Trophoblast cell (in vitro differentiated cells and primary cell): Measurements from ENCODE around the gene CYGB.
"Not testable (repeated sequence)": the region's sequence is repeated elsewhere in the genome, so short reads cannot be mapped to it uniquely, and the experiment has no call there.

ENCODE experiments used
- DNase-seq, 2 donors: peaks; one replicate each; pipeline ENCODE4 v3.0.0-alpha.2; 2016
- H2AFZ ChIP-seq: 2 replicates; pipeline ENCODE4 v1.6.1; 2013; ENCODE audit warnings: low read length, moderate library complexity, mild to moderate bottlenecking; ENCODE audit not compliant: insufficient read depth, poor library complexity
- H2AK5ac ChIP-seq: 2 replicates; pipeline ENCODE4 v1.6.1; 2013; ENCODE audit warnings: mild to moderate bottlenecking, low read length
- H2BK120ac ChIP-seq: 2 replicates; pipeline ENCODE4 v1.6.1; 2013; ENCODE audit warnings: low read length, mild to moderate bottlenecking, moderate library complexity; ENCODE audit not compliant: insufficient read depth, poor library complexity
- H2BK12ac ChIP-seq: 2 replicates; pipeline ENCODE4 v1.6.1; 2013; ENCODE audit warnings: mild to moderate bottlenecking, low read length, moderate library complexity
- H2BK5ac ChIP-seq: 2 replicates; pipeline ENCODE4 v1.6.1; 2013; ENCODE audit warnings: low read length, low read depth, moderate library complexity, mild to moderate bottlenecking; ENCODE audit not compliant: poor library complexity
- H3K14ac ChIP-seq: 2 replicates; pipeline ENCODE4 v1.6.1; 2013; ENCODE audit warnings: mild to moderate bottlenecking, low read length
- H3K18ac ChIP-seq: 2 replicates; pipeline ENCODE4 v1.6.1; 2013; ENCODE audit warnings: mild to moderate bottlenecking, low read length
- H3K23ac ChIP-seq: 2 replicates; pipeline ENCODE4 v1.6.1; 2013; ENCODE audit warnings: low read length
- H3K27ac ChIP-seq: 2 replicates; pipeline ENCODE4 v1.5.1; 2013; ENCODE audit warnings: low read depth, mild to moderate bottlenecking, inconsistent platforms, low read length, moderate library complexity
- H3K27me3 ChIP-seq: 2 replicates; pipeline ENCODE4 v1.6.1; 2013; ENCODE audit warnings: inconsistent platforms, mild to moderate bottlenecking, low read length, moderate library complexity; ENCODE audit not compliant: insufficient read depth
- H3K36me3 ChIP-seq, 2 experiments: 1 replicate in 1 of 2; 2 replicates in 1 of 2; pipeline ENCODE4 v1.6.1; 2013; ENCODE audit warnings: low read length in 2 of 2, mild to moderate bottlenecking in 2 of 2, moderate library complexity in 1 of 2; ENCODE audit not compliant: insufficient read depth in 2 of 2, control insufficient read depth in 1 of 2
- H3K4ac ChIP-seq: 2 replicates; pipeline ENCODE4 v1.6.1; 2013; ENCODE audit warnings: low read depth, mild to moderate bottlenecking, low read length, moderate library complexity
- H3K4me1 ChIP-seq, 2 experiments: 1 replicate in 1 of 2; 2 replicates in 1 of 2; pipeline ENCODE4 v1.6.1; 2013; ENCODE audit warnings: low read length in 2 of 2, mild to moderate bottlenecking in 2 of 2, moderate library complexity in 1 of 2; ENCODE audit not compliant: insufficient read depth in 2 of 2, control insufficient read depth in 1 of 2
- H3K4me2 ChIP-seq: 2 replicates; pipeline ENCODE4 v1.6.1; 2013; ENCODE audit warnings: inconsistent platforms, mild to moderate bottlenecking, low read length, moderate library complexity
- H3K4me3 ChIP-seq: 2 replicates; pipeline ENCODE4 v1.5.1; 2013; ENCODE audit warnings: mild to moderate bottlenecking, low read depth, low read length, inconsistent platforms
- H3K79me1 ChIP-seq: one replicate; pipeline ENCODE4 v1.6.1; 2013; ENCODE audit warnings: low read length
- H3K79me2 ChIP-seq: 2 replicates; pipeline ENCODE4 v1.6.1; 2013; ENCODE audit warnings: low read length, mild to moderate bottlenecking; ENCODE audit not compliant: control insufficient read depth, insufficient read depth, poor library complexity
- H3K9ac ChIP-seq: 2 replicates; pipeline ENCODE4 v1.6.1; 2013; ENCODE audit warnings: mild to moderate bottlenecking, low read length
- H3K9me3 ChIP-seq: 2 replicates; pipeline ENCODE4 v1.6.1; 2013; ENCODE audit warnings: low read depth, mild to moderate bottlenecking, control low read depth, inconsistent platforms, low read length; ENCODE audit not compliant: insufficient read depth
- H4K12ac ChIP-seq: 2 replicates; pipeline ENCODE4 v1.6.1; 2013; ENCODE audit warnings: low read depth, mild to moderate bottlenecking, low read length, moderate library complexity
- H4K8ac ChIP-seq: 2 replicates; pipeline ENCODE4 v1.6.1; 2013; ENCODE audit warnings: low read depth, mild to moderate bottlenecking, low read length, moderate library complexity
- H4K91ac ChIP-seq: one replicate; pipeline ENCODE4 v1.6.1; 2013; ENCODE audit warnings: low read depth, mild to moderate bottlenecking, low read length, moderate library complexity
- WGBS: extraction: QIAGEN DNeasy Blood & Tissue Kit; methylation state at CpG from one replicate; pipeline ENCODE4 v1.1.7; 2013; ENCODE audit warnings: missing lambda C conversion rate; ENCODE audit not compliant: insufficient read length, insufficient coverage; ENCODE audit errors: extremely low coverage; 5-methylcytosine and 5-hydroxymethylcytosine counted together

CYGB gene

GRCh38 chr17:76533640-76534359, 3.7 kb downstream of the CYGB start:
- no CpG with 5 or more reads among the region's 9 CpGs for WGBS

DNA sequence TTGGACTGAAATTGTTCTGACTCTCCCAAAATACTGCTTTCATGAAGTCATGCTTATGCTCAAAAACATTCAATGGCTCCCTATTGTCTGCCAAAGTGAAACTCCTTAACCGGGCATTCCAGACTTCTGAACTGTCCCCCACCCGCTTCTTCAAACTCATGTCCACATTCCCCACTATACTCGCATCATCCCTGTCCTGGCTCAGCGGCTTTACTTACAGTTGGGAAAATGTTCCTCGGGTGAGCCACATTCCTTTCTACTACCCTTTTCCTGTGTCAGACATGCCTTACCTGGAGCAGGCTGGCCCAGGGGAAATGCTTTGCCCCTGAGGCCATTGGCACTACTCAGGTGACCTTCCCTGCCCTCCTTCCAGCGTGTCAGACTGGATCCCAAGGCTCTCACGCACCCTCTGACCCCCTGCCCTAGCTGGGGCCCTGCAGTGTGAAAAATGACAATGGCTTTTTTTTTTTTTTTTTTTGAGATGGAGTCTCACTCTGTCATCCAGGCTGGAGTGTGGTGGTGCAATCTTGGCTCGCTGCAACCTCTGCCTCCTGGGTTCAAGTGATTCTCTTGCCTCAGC, 5.3 kb downstream of the CYGB start:
- H2BK12ac ChIP-seq: no peak overlapping the region
- H3K9ac ChIP-seq: no peak overlapping the region
- no CpG with 5 or more reads among the region's 8 CpGs for WGBS
- H3K79me1 ChIP-seq: peaks cover 23% of the 10 kb centered on the region
- no peak overlapping the region for H3K14ac ChIP-seq
- H2BK120ac ChIP-seq: no peak overlapping the region
- no peak overlapping the region for H4K91ac ChIP-seq
- no peak overlapping the region for H2AFZ ChIP-seq
- no peak overlapping the region for H3K18ac ChIP-seq
- peaks cover 12% of the 10 kb centered on the region for H3K27me3 ChIP-seq
- H2AK5ac ChIP-seq: no peak overlapping the region
- no peak overlapping the region for H3K23ac ChIP-seq
- H3K4ac ChIP-seq: no peak overlapping the region
- peaks cover 39 to 46% of the 10 kb centered on the region in 2 experiments for H3K4me1 ChIP-seq
- peaks cover 2% of the 10 kb centered on the region for H3K9me3 ChIP-seq
- H2BK5ac ChIP-seq: no peak overlapping the region
- DNase-seq: peak; percentile 93 to 96
- peaks cover 2% of the 10 kb centered on the region for H3K79me2 ChIP-seq
- H3K4me3 ChIP-seq: no peak overlapping the region
- no peak overlapping the region for H4K12ac ChIP-seq
- no peak overlapping the region for H3K4me2 ChIP-seq
- no peaks in the 10 kb centered on the region for H3K36me3 ChIP-seq
- H3K27ac ChIP-seq: peak overlapping the region; percentile 13
- no peak overlapping the region for H4K8ac ChIP-seq

More at GRCh38 chr17:76533640-76534359, 3.7 kb downstream of the CYGB start:
- H3K36me3 ChIP-seq, H2BK120ac ChIP-seq, DNase-seq, H2BK5ac ChIP-seq, H3K9ac ChIP-seq, H3K27ac ChIP-seq, H3K23ac ChIP-seq, H3K4me2 ChIP-seq, H2AFZ ChIP-seq, H4K91ac ChIP-seq, H2BK12ac ChIP-seq, H4K12ac ChIP-seq, H3K9me3 ChIP-seq, H3K18ac ChIP-seq, H2AK5ac ChIP-seq, H3K14ac ChIP-seq, H3K79me2 ChIP-seq, H3K4ac ChIP-seq, H4K8ac ChIP-seq, H3K4me3 ChIP-seq: not testable (repeated sequence)
- Histone ChIP-seq H3K27me3 (peaks cover 26% of the 10 kb centered on the region), H3K79me1 (peaks cover 23% of the 10 kb centered on the region), H3K4me1 (peaks cover 38 to 44% of the 10 kb centered on the region in 2 experiments)

GRCh38 chr17:76531486-76532038, 5.9 kb downstream of the CYGB start:
- no peak for DNase-seq
- peak overlapping the region; percentile 13 for H3K27ac ChIP-seq
- H3K18ac ChIP-seq: no peak overlapping the region
- H3K79me2 ChIP-seq: peaks cover 2% of the 10 kb centered on the region
- no peak overlapping the region for H3K9ac ChIP-seq
- peaks cover 6% of the 10 kb centered on the region for H3K27me3 ChIP-seq
- H3K4me1 ChIP-seq: peaks cover 39 to 46% of the 10 kb centered on the region in 2 experiments
- H3K79me1 ChIP-seq: peaks cover 23% of the 10 kb centered on the region
- peak overlapping the region; percentile 2 for H4K8ac ChIP-seq
- H2BK12ac ChIP-seq: peak overlapping the region; percentile 62
- WGBS: no CpG with 5 or more reads among the region's 18 CpGs
- peak overlapping the region; percentile 21 for H3K14ac ChIP-seq
- H2BK120ac ChIP-seq: peak overlapping the region; percentile 9
- H3K23ac ChIP-seq: no peak overlapping the region
- no peak overlapping the region for H3K4me3 ChIP-seq
- peak overlapping the region; percentile 60 for H2AK5ac ChIP-seq
- no peak overlapping the region for H3K4ac ChIP-seq
- H3K36me3 ChIP-seq: no peaks in the 10 kb centered on the region
- H4K12ac ChIP-seq: no peak overlapping the region
- peak overlapping the region; percentile 7 for H2BK5ac ChIP-seq
- peak overlapping the region; percentile 84 for H4K91ac ChIP-seq
- H3K4me2 ChIP-seq: no peak overlapping the region
- H2AFZ ChIP-seq: no peak overlapping the region
- peaks cover 2% of the 10 kb centered on the region for H3K9me3 ChIP-seq

DNA sequence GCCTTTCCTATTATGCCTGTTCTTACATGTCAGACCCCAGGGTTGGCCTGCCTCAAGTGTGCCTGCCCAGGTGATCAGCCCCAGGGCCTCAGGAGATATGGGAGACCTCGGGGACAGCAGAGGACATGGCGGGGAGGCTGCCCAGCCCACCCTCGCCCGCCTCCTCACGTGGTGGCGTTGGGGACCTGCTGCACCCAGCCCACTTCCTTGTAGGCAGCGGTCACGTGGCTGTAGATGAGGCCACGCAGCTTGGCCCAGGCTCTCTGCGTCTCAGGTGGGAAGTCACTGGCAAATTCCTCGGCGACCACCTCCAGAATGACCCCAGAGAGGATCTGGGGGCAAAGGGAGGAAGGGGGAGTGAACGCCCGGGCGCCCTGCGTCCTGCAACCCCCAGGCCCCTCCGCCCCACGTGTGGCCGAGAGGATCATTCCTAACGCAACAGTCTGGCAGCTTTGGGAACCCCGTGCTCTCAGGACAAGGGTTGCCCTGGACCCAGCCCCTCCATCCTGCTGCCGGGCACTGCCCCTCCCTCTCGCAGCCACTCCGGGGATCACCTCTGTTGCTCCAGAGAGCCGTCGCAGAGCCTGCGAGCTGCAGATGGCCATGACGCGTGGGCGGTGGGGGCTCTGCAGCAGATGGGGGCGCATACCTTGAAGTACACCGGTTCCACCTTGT, 6.6 kb downstream of the CYGB start:
- H3K4ac ChIP-seq: no peak overlapping the region
- no peak overlapping the region for H2AFZ ChIP-seq
- peak overlapping the region; percentile 55 for H2BK120ac ChIP-seq
- no peak overlapping the region for H4K12ac ChIP-seq
- H2BK5ac ChIP-seq: no peak overlapping the region
- H3K9ac ChIP-seq: no peak overlapping the region
- H4K8ac ChIP-seq: peak overlapping the region; percentile 56
- peaks cover 39 to 46% of the 10 kb centered on the region in 2 experiments for H3K4me1 ChIP-seq
- no peaks in the 10 kb centered on the region for H3K36me3 ChIP-seq
- peak overlapping the region; percentile 84 for H4K91ac ChIP-seq
- no peaks in the 10 kb centered on the region for H3K9me3 ChIP-seq
- peaks cover under 1% of the 10 kb centered on the region for H3K27me3 ChIP-seq
- H3K79me2 ChIP-seq: peaks cover 2% of the 10 kb centered on the region
- H3K79me1 ChIP-seq: peaks cover 23% of the 10 kb centered on the region
- no peak overlapping the region for H3K4me3 ChIP-seq
- DNase-seq: no peak
- no peak overlapping the region for H3K4me2 ChIP-seq
- H2AK5ac ChIP-seq: peak overlapping the region; percentile 62
- no CpG with 5 or more reads among the region's 32 CpGs for WGBS
- H3K27ac ChIP-seq: no peak overlapping the region
- H2BK12ac ChIP-seq: peak overlapping the region; percentile 85
- no peak overlapping the region for H3K23ac ChIP-seq
- peak overlapping the region; percentile 44 for H3K14ac ChIP-seq
- peak overlapping the region; percentile 36 for H3K18ac ChIP-seq
